Liver (tissue), 3 donors: ENCODE measurements around the gene CRACR2A.

ENCODE experiments used
- HNF4A ChIP-seq, 2 donors: conservative IDR thresholded peaks; 2 replicates each; pipeline ENCODE4 v1.6.1; 2016; ENCODE audit warnings: antibody characterized with exemption in 2 of 2, mild to moderate bottlenecking in 2 of 2
- RAD21 ChIP-seq, 2 donors: IDR thresholded peaks; 2 replicates each; pipeline ENCODE4 v1.6.1; 2016; ENCODE audit warnings: antibody characterized with exemption in 2 of 2, mild to moderate bottlenecking in 2 of 2
- TF ChIP-seq, protein P1 (sequence below): fragments of 150-350 bp; IDR thresholded peaks from 2 replicates; pipeline ENCODE4 v1.5.1; 2017; ENCODE audit warnings: improper control_type of control experiment, low read depth, low read length; ENCODE audit not compliant: missing input control
- TF ChIP-seq, protein P2 (sequence below): IDR thresholded peaks from 2 replicates; pipeline ENCODE4 v1.6.1; 2016; ENCODE audit warnings: antibody characterized with exemption
- TF ChIP-seq, protein P3 (sequence below): IDR thresholded peaks from 2 replicates; pipeline ENCODE4 v1.6.1; 2016; ENCODE audit warnings: antibody characterized with exemption, mild to moderate bottlenecking
- TF ChIP-seq, protein P4 (sequence below): IDR thresholded peaks from 2 replicates; pipeline ENCODE4 v1.6.1; 2016; ENCODE audit warnings: antibody characterized with exemption
- donor health status: healthy.
- donor health status: healthy.

DNA sequence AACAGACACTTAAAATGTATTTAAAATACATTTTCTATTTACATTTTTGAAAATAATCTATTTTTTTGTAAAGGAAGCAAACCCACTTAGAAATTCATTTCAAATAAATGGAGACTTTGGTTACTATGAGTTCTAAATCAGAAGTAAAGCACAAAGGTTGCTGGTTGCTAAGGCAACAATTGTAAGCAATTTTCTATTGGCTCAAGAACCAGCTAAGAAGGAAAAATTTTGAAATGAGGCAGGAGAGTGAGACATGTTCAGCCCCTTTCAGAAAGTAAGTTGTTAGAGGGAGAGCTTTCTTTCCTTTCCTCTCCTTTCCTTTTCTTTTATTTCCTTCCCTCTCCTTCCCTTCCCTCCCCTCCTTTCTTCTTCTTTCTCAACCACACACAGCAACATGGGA, 181.2 kb downstream of the CRACR2A start:
- TF ChIP-seq, protein P1, sequence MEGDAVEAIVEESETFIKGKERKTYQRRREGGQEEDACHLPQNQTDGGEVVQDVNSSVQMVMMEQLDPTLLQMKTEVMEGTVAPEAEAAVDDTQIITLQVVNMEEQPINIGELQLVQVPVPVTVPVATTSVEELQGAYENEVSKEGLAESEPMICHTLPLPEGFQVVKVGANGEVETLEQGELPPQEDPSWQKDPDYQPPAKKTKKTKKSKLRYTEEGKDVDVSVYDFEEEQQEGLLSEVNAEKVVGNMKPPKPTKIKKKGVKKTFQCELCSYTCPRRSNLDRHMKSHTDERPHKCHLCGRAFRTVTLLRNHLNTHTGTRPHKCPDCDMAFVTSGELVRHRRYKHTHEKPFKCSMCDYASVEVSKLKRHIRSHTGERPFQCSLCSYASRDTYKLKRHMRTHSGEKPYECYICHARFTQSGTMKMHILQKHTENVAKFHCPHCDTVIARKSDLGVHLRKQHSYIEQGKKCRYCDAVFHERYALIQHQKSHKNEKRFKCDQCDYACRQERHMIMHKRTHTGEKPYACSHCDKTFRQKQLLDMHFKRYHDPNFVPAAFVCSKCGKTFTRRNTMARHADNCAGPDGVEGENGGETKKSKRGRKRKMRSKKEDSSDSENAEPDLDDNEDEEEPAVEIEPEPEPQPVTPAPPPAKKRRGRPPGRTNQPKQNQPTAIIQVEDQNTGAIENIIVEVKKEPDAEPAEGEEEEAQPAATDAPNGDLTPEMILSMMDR: no peak
- TF ChIP-seq HNF4A (conservative IDR thresholded peaks at IDR 0.05) (no peak), RAD21 (IDR thresholded peaks at IDR 0.05) (no peak)
- TF ChIP-seq, protein P2, sequence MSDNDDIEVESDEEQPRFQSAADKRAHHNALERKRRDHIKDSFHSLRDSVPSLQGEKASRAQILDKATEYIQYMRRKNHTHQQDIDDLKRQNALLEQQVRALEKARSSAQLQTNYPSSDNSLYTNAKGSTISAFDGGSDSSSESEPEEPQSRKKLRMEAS: no peak
- TF ChIP-seq, protein P3, sequence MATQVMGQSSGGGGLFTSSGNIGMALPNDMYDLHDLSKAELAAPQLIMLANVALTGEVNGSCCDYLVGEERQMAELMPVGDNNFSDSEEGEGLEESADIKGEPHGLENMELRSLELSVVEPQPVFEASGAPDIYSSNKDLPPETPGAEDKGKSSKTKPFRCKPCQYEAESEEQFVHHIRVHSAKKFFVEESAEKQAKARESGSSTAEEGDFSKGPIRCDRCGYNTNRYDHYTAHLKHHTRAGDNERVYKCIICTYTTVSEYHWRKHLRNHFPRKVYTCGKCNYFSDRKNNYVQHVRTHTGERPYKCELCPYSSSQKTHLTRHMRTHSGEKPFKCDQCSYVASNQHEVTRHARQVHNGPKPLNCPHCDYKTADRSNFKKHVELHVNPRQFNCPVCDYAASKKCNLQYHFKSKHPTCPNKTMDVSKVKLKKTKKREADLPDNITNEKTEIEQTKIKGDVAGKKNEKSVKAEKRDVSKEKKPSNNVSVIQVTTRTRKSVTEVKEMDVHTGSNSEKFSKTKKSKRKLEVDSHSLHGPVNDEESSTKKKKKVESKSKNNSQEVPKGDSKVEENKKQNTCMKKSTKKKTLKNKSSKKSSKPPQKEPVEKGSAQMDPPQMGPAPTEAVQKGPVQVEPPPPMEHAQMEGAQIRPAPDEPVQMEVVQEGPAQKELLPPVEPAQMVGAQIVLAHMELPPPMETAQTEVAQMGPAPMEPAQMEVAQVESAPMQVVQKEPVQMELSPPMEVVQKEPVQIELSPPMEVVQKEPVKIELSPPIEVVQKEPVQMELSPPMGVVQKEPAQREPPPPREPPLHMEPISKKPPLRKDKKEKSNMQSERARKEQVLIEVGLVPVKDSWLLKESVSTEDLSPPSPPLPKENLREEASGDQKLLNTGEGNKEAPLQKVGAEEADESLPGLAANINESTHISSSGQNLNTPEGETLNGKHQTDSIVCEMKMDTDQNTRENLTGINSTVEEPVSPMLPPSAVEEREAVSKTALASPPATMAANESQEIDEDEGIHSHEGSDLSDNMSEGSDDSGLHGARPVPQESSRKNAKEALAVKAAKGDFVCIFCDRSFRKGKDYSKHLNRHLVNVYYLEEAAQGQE: no peak
- TF ChIP-seq, protein P4, sequence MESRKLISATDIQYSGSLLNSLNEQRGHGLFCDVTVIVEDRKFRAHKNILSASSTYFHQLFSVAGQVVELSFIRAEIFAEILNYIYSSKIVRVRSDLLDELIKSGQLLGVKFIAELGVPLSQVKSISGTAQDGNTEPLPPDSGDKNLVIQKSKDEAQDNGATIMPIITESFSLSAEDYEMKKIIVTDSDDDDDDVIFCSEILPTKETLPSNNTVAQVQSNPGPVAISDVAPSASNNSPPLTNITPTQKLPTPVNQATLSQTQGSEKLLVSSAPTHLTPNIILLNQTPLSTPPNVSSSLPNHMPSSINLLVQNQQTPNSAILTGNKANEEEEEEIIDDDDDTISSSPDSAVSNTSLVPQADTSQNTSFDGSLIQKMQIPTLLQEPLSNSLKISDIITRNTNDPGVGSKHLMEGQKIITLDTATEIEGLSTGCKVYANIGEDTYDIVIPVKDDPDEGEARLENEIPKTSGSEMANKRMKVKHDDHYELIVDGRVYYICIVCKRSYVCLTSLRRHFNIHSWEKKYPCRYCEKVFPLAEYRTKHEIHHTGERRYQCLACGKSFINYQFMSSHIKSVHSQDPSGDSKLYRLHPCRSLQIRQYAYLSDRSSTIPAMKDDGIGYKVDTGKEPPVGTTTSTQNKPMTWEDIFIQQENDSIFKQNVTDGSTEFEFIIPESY: no peak
